ENCODE data around the gene RELN.

DNA sequence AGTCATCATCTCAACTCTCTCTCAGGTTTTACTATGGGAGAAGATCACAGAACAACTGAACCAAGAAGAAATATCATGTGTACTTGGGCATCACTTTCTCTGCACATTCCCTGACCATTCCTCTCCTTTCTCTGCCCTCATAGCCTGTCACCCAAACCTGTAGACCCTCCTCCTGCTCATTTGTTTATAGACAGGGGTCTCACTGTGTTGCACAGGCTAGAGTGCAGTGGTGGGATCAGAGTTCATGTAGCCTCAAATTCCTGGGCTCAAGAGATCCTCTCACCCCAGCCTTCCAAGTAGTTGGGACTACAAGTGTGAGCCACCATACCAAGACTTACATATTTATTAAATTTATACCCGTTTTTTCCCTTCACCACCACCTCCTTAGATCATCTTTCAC, 282.7 kb downstream of the RELN start:
- TF ChIP-seq, protein P1, sequence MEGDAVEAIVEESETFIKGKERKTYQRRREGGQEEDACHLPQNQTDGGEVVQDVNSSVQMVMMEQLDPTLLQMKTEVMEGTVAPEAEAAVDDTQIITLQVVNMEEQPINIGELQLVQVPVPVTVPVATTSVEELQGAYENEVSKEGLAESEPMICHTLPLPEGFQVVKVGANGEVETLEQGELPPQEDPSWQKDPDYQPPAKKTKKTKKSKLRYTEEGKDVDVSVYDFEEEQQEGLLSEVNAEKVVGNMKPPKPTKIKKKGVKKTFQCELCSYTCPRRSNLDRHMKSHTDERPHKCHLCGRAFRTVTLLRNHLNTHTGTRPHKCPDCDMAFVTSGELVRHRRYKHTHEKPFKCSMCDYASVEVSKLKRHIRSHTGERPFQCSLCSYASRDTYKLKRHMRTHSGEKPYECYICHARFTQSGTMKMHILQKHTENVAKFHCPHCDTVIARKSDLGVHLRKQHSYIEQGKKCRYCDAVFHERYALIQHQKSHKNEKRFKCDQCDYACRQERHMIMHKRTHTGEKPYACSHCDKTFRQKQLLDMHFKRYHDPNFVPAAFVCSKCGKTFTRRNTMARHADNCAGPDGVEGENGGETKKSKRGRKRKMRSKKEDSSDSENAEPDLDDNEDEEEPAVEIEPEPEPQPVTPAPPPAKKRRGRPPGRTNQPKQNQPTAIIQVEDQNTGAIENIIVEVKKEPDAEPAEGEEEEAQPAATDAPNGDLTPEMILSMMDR (conservative IDR thresholded peaks at IDR 0.05), result no peak
- no peak for TF ChIP-seq EZH2 (IDR thresholded peaks at IDR 0.05; ENCODE audit: low read depth)
